Lower leg skin (tissue), 4 donors: ENCODE data around the gene GNB1. TPM values are rescaled to one million over a fixed set of nuclear protein-coding genes. Genes with fewer than 3 reads are reported as not detected.

Experiments used
- DNase-seq, 2 donors: peaks; one replicate each; pipeline ENCODE4 v3.0.0-alpha.2; 2019; ENCODE audit warnings: low spot score in 2 of 2
- H3K4me3 ChIP-seq: fragments of 200-600 bp; sonication (generic); 2 replicates; pipeline ENCODE4 v1.5.1; 2017; ENCODE audit warnings: mild to moderate bottlenecking, low read depth; ENCODE audit not compliant: poor library complexity, severe bottlenecking
- CTCF ChIP-seq, 3 donors: fragments of 450-650 bp; IDR thresholded peaks; one replicate each; pipeline ENCODE4 v1.5.1; 2016; ENCODE audit warnings: antibody characterized with exemption in 3 of 3, mild to moderate bottlenecking in 3 of 3, moderate library complexity in 2 of 3
- POLR2A ChIP-seq, 2 donors: fragments of 450-650 bp; IDR thresholded peaks; one replicate each; pipeline ENCODE4 v1.6.1; 2016 to 2017; ENCODE audit warnings: antibody characterized with exemption in 2 of 2, mild to moderate bottlenecking in 1 of 2, moderate library complexity in 1 of 2
- WGBS, 2 donors: methylation state at CpG; one replicate each; pipeline ENCODE4 v1.1.5; 2018; 5-methylcytosine and 5-hydroxymethylcytosine counted together
- intact Hi-C: fragments of 100-400 bp; cut with DNase I; formaldehyde crosslinking; loops from one replicate; pipeline ENCODE4 v1.15.0; 2023; ENCODE audit warnings: low total_unique reads
- total RNA-seq, 4 donors: library from RNA; depleted of rRNA; stranded (reverse); fragments of >200 nt; gene quantifications; one replicate each; pipeline ENCODE4 v1.1.0, GENCODE V29; 2016

The GNB1 gene
- total RNA-seq, 4 donors from 2014 or later = 103 to 141 (median 123) TPM

GRCh38 chr1:1917995-1918900, 27.4 kb upstream of the GNB1 start:
- no peak for DNase-seq
- 74 to 75% methylated on average over 24 to 33 of the region's 46 CpGs for WGBS, 2 donors
- intact Hi-C loops = no loop called here

GRCh38 chr1:1917304-1917976, 26.6 kb upstream of the GNB1 start:
- no peak for DNase-seq
- intact Hi-C loops = no loop called here
- TF ChIP-seq POLR2A (IDR thresholded peaks at IDR 0.05) (no peak), CTCF (IDR thresholded peaks at IDR 0.05) (no peak)
- WGBS, 2 donors = 88% methylated on average over 14 of the region's 14 CpGs
- H3K4me3 ChIP-seq = no peak overlapping the region

More at GRCh38 chr1:1917995-1918900, 27.4 kb upstream of the GNB1 start:
- no peak for TF ChIP-seq POLR2A (IDR thresholded peaks at IDR 0.05)
- H3K4me3 ChIP-seq = no peak overlapping the region

- DNase-seq = no peak
- intact Hi-C loops = no loop called here
- no peak overlapping the region for H3K4me3 ChIP-seq
- TF ChIP-seq CTCF (IDR thresholded peaks at IDR 0.05) = no peak
- no peak for TF ChIP-seq POLR2A (IDR thresholded peaks at IDR 0.05)
- WGBS, 2 donors = 71 to 76% methylated on average over 19 of the region's 19 CpGs
Observed at GRCh38 chr1:1916851-1917251, 26.0 kb upstream of the GNB1 start.

GRCh38 chr1:1915911-1916840, 25.3 kb upstream of the GNB1 start:
- no peak for TF ChIP-seq CTCF (IDR thresholded peaks at IDR 0.05)
- TF ChIP-seq POLR2A (IDR thresholded peaks at IDR 0.05) = no peak
- H3K4me3 ChIP-seq = no peak overlapping the region
- intact Hi-C loops = no loop called here
- 69 to 74% methylated on average over 21 to 23 of the region's 23 CpGs for WGBS, 2 donors
- DNase-seq = no peak

GRCh38 chr1:1914971-1915692, 24.2 kb upstream of the GNB1 start, which contains the start of gene CALML6:
CALML6 (plus strand) TSS chr1:1915260; CDS start chr1:1915281, 21 bp downstream.
- H3K4me3 ChIP-seq = no peak within 1 kb of the TSS
- DNase-seq = no peak
- 71 to 74% methylated on average over 14 to 15 of the region's 15 CpGs for WGBS, 2 donors
- TF ChIP-seq POLR2A (IDR thresholded peaks at IDR 0.05) (no peak), CTCF (IDR thresholded peaks at IDR 0.05) (no peak)
- intact Hi-C loops = no loop called here
